HFF-Myc (cell line): ENCODE measurements around the gene TSPAN3.

ENCODE experiments used
- DNase-seq: peaks from one replicate; pipeline ENCODE4 v3.0.0-alpha.2; 2011; ENCODE audit warnings: low read depth; ENCODE audit errors: extremely low read depth
- H3K4me3 ChIP-seq: replicated peaks from 2 replicates; pipeline ENCODE4 v1.5.1; 2011; ENCODE audit warnings: low read depth, mild to moderate bottlenecking, control low read depth, low read length
- TF ChIP-seq, protein P1 (sequence below): IDR thresholded peaks from 2 replicates; pipeline ENCODE4 v1.5.1; 2012; ENCODE audit warnings: mild to moderate bottlenecking, low read depth, low read length, control low read depth; ENCODE audit errors: missing control alignments

The TSPAN3 gene

GRCh38 chr15:77045985-77046384, 24.9 kb downstream of the TSPAN3 start:
- no peak overlapping the region for H3K4me3 ChIP-seq
- no peak for DNase-seq
- TF ChIP-seq, protein P1, sequence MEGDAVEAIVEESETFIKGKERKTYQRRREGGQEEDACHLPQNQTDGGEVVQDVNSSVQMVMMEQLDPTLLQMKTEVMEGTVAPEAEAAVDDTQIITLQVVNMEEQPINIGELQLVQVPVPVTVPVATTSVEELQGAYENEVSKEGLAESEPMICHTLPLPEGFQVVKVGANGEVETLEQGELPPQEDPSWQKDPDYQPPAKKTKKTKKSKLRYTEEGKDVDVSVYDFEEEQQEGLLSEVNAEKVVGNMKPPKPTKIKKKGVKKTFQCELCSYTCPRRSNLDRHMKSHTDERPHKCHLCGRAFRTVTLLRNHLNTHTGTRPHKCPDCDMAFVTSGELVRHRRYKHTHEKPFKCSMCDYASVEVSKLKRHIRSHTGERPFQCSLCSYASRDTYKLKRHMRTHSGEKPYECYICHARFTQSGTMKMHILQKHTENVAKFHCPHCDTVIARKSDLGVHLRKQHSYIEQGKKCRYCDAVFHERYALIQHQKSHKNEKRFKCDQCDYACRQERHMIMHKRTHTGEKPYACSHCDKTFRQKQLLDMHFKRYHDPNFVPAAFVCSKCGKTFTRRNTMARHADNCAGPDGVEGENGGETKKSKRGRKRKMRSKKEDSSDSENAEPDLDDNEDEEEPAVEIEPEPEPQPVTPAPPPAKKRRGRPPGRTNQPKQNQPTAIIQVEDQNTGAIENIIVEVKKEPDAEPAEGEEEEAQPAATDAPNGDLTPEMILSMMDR: no peak

- DNase-seq: no peak
- TF ChIP-seq, protein P1: no peak
- H3K4me3 ChIP-seq: no peak overlapping the region
Measured at GRCh38 chr15:77044228-77045042, 26.5 kb downstream of the TSPAN3 start.

DNA sequence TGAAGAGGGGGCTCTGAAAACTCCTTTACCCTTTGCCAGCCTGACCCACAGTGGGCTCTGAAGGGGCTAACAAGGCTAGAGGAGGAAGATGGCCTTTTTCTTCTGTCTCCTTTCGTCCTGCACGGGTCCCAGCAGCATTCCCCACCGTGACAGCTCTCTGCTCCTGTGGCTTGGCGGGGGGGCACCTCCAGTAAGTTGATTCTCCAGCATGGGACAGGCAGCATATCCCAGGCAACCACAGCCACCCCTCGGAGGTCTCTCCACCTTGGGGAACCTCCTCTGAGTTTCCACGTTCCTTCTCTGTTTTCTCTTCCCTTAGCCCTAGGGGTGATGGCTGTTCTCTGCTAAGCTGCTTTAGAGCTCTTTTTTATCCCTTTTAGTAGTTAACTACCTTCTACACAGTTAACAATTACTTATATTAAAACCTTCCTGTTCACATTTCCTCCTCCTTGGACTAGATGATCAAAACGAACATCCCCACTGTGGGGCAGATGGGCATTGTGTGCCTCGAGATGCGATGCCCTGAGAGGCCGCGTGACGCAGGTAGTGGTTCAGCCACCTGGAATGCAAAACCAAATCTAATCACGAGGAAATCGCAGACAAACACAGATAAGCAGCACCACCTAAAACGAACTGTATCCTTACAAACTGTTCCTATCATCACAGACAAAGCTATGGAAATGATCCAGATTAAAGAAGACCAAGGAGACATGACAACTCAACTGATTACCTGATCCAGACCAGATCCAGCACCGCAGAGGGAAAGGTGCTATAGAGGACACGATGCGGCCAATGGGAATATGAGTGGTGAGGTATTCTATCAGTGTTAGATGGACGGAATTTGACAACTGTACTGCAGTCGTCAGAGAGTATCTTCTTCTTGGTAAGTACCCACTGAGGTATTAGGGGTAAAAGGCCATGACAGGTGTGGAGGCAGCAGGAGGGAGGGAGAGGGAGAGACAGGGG, 27.7 kb downstream of the TSPAN3 start:
- H3K4me3 ChIP-seq: no peak overlapping the region
- no peak for DNase-seq
- TF ChIP-seq, protein P1: no peak

GRCh38 chr15:77042245-77042919, 28.5 kb downstream of the TSPAN3 start:
- TF ChIP-seq, protein P1: no peak
- no peak for DNase-seq
- no peak overlapping the region for H3K4me3 ChIP-seq

GRCh38 chr15:77040673-77041072, 30.2 kb downstream of the TSPAN3 start:
- no peak for DNase-seq
- H3K4me3 ChIP-seq: no peak overlapping the region
- TF ChIP-seq, protein P1: no peak

GRCh38 chr15:77039848-77040247, 31.1 kb downstream of the TSPAN3 start:
- DNase-seq: no peak
- TF ChIP-seq, protein P1: no peak
- H3K4me3 ChIP-seq: no peak overlapping the region
